Measurements from ENCODE around the gene JAM3. TPM values are rescaled to one million over a fixed set of nuclear protein-coding genes. Genes with fewer than 3 reads are reported as not detected.

Gene JAM3
- polyA plus RNA-seq, 1 of the 3 experiments (the other 2 are of a cell fraction): 56.8 TPM

- H3K9ac ChIP-seq: no peak overlapping the region
- no peak overlapping the region for H2AFZ ChIP-seq (ENCODE audit: low read depth)
- no peaks in the 10 kb centered on the region for H3K4me1 ChIP-seq (ENCODE audit: control insufficient read depth in 1 of 2, insufficient read depth in 2 of 2, low read depth in 1 of 2, low read length in 1 of 2)
- DNase-seq: no peak
- H3K79me2 ChIP-seq (ENCODE audit: insufficient read depth): no peaks in the 10 kb centered on the region
- no peak overlapping the region for H3K27ac ChIP-seq (ENCODE audit: low read depth in 2 of 2, low read length in 1 of 2)
- no peaks in the 10 kb centered on the region for H3F3A ChIP-seq (replicated peaks; ENCODE audit: insufficient read depth)
- peaks cover 40 to 76% of the 10 kb centered on the region in 2 experiments for H3K36me3 ChIP-seq (replicated peaks in 1 of 2; ENCODE audit: control insufficient read depth in 1 of 2, insufficient read depth in 2 of 2, low read length in 1 of 2)
- POLR2A ChIA-PET: no interaction called here
- H3K9me3 ChIP-seq: no peaks in the 10 kb centered on the region
- CTCF ChIA-PET: interaction anchor here (1.1 kb wide), 1 partner anchor 37 kb away, joined by 3 read pairs; no protein-coding TSS in a partner anchor
- no peaks in the 10 kb centered on the region for H4K20me1 ChIP-seq (ENCODE audit: insufficient read depth)
- H3K4me3 ChIP-seq (ENCODE audit: low read depth in 2 of 2, low read length in 1 of 2): no peak overlapping the region
- no peaks in the 10 kb centered on the region for H3K27me3 ChIP-seq (ENCODE audit: insufficient read depth)
- no peak overlapping the region for H3K4me2 ChIP-seq
- TF ChIP-seq FOXJ3 (CRISPR knock-in tag; IDR thresholded peaks at IDR 0.05) (no peak), PBX3 (IDR thresholded peaks at IDR 0.05) (no peak), SIN3A (IDR thresholded peaks at IDR 0.05; ENCODE audit: borderline replicate concordance, low read depth, low read length) (no peak), ZBTB33 (IDR thresholded peaks at IDR 0.05; ENCODE audit: borderline replicate concordance, low read depth) (no peak), NRF1 (IDR thresholded peaks at IDR 0.05; ENCODE audit: low read depth, low read length) (no peak), REST (IDR thresholded peaks at IDR 0.05; ENCODE audit: low read depth, low read length) (no peak), RCOR1 (IDR thresholded peaks at IDR 0.05; ENCODE audit: low read length) (no peak), CHD2 (IDR thresholded peaks at IDR 0.05; ENCODE audit: low read length, partially characterized antibody) (no peak), SMC3 (IDR thresholded peaks at IDR 0.05; ENCODE audit: low read depth, low read length) (no peak), NFIC (IDR thresholded peaks at IDR 0.05; ENCODE audit: borderline replicate concordance) (no peak)
- WGBS (ENCODE audit: low lambda C conversion rate): 95% methylated on average over 13 of the region's 13 CpGs
- H3K9me2 ChIP-seq: no peaks in the 10 kb centered on the region
Observed at GRCh38 chr11:134176284-134176683, 107.4 kb downstream of the JAM3 start.
